Mononuclear cell (primary cell): ENCODE measurements around the gene ZNF701. TPM values are rescaled to one million over a fixed set of nuclear protein-coding genes. Genes with fewer than 3 reads are reported as not detected.
"Not testable (repeated sequence)": the region's sequence is repeated elsewhere in the genome, so short reads cannot be mapped to it uniquely, and the experiment has no call there.

Experiments
- H3K27me3 ChIP-seq: 2 replicates; pipeline ENCODE4 v1.6.0; 2011; ENCODE audit warnings: low read length, control low read depth; ENCODE audit not compliant: insufficient read depth
- H3K4me1 ChIP-seq: 2 replicates; pipeline ENCODE4 v1.5.1; 2011; ENCODE audit warnings: mild to moderate bottlenecking, low read length, control low read depth; ENCODE audit not compliant: insufficient read depth
- H3K4me3 ChIP-seq: 2 replicates; pipeline ENCODE4 v1.5.1; 2011; ENCODE audit warnings: mild to moderate bottlenecking, low read length, moderate library complexity
- H3K9me3 ChIP-seq: 2 replicates; pipeline ENCODE4 v1.5.1; 2011; ENCODE audit warnings: low read depth, mild to moderate bottlenecking, control low read depth, low read length
- total RNA-seq: library from RNA; depleted of rRNA; stranded (reverse); fragments of >200 nt; gene quantifications from one replicate; pipeline ENCODE4 v1.2.3, GENCODE V29; 2012

The ZNF701 gene
- total RNA-seq, 1 donor = 9.3 TPM

- Histone ChIP-seq H3K4me1 (peaks cover 16% of the 10 kb centered on the region), H3K9me3 (peaks cover 12% of the 10 kb centered on the region), H3K4me3 (no peak overlapping the region), H3K27me3 (no peaks in the 10 kb centered on the region)
These were observed 29.2 kb downstream of the ZNF701 start for GRCh38 chr19:52599241-52599640.

- Histone ChIP-seq H3K4me3 (peak overlapping the region; percentile 87), H3K4me1 (peaks cover 16% of the 10 kb centered on the region), H3K27me3 (no peaks in the 10 kb centered on the region), H3K9me3 (peaks cover 14% of the 10 kb centered on the region)
These were observed 30.5 kb downstream of the ZNF701 start for GRCh38 chr19:52600639-52601024.

GRCh38 chr19:52601025-52601973 lies 31.2 kb downstream of the ZNF701 start:
- H3K4me1 ChIP-seq = peaks cover 16% of the 10 kb centered on the region
- no peaks in the 10 kb centered on the region for H3K27me3 ChIP-seq
- peaks cover 17% of the 10 kb centered on the region for H3K9me3 ChIP-seq
- peak overlapping the region; percentile 87 for H3K4me3 ChIP-seq

- Histone ChIP-seq H3K9me3 (peaks cover 17% of the 10 kb centered on the region), H3K4me1 (peaks cover 16% of the 10 kb centered on the region), H3K4me3 (peak overlapping the region; percentile 87)
These were observed 31.9 kb downstream of the ZNF701 start for GRCh38 chr19:52601974-52602366.

GRCh38 chr19:52602941-52603340 lies 32.9 kb downstream of the ZNF701 start:
- H3K4me1 ChIP-seq = peaks cover 16% of the 10 kb centered on the region
- H3K9me3 ChIP-seq = peaks cover 15% of the 10 kb centered on the region
- no peaks in the 10 kb centered on the region for H3K27me3 ChIP-seq
- H3K4me3 ChIP-seq = no peak overlapping the region

More at GRCh38 chr19:52601974-52602366, 31.9 kb downstream of the ZNF701 start:
- not testable (repeated sequence) for H3K27me3 ChIP-seq

GRCh38 chr19:52603558-52604207 lies 33.6 kb downstream of the ZNF701 start:
- Histone ChIP-seq H3K9me3 (peaks cover 15% of the 10 kb centered on the region), H3K4me1 (peaks cover 16% of the 10 kb centered on the region), H3K27me3 (no peaks in the 10 kb centered on the region), H3K4me3 (no peak overlapping the region)

- Histone ChIP-seq H3K27me3 (no peaks in the 10 kb centered on the region), H3K4me1 (no peaks in the 10 kb centered on the region), H3K9me3 (peaks cover 41% of the 10 kb centered on the region), H3K4me3 (no peak overlapping the region)
These were observed 43.3 kb downstream of the ZNF701 start for GRCh38 chr19:52613299-52613906.

GRCh38 chr19:52621376-52621775 lies 51.3 kb downstream of the ZNF701 start:
- H3K4me3 ChIP-seq = no peak overlapping the region
- no peaks in the 10 kb centered on the region for H3K27me3 ChIP-seq
- H3K4me1 ChIP-seq = no peaks in the 10 kb centered on the region
- H3K9me3 ChIP-seq = no peaks in the 10 kb centered on the region

GRCh38 chr19:52622261-52622660 lies 52.2 kb downstream of the ZNF701 start:
- Histone ChIP-seq H3K4me3 (no peak overlapping the region), H3K9me3 (no peaks in the 10 kb centered on the region), H3K27me3 (no peaks in the 10 kb centered on the region), H3K4me1 (no peaks in the 10 kb centered on the region)

GRCh38 chr19:52626915-52627314 lies 56.8 kb downstream of the ZNF701 start:
- Histone ChIP-seq H3K4me1 (no peaks in the 10 kb centered on the region), H3K9me3 (no peaks in the 10 kb centered on the region), H3K27me3 (no peaks in the 10 kb centered on the region), H3K4me3 (no peak overlapping the region)

GRCh38 chr19:52627441-52627840 lies 57.4 kb downstream of the ZNF701 start:
- H3K4me1 ChIP-seq, H3K27me3 ChIP-seq, H3K9me3 ChIP-seq, H3K4me3 ChIP-seq: not testable (repeated sequence)

- no peaks in the 10 kb centered on the region for H3K9me3 ChIP-seq
- no peaks in the 10 kb centered on the region for H3K27me3 ChIP-seq
- no peak overlapping the region for H3K4me3 ChIP-seq
- H3K4me1 ChIP-seq = peaks cover 18% of the 10 kb centered on the region
These were observed 65.9 kb downstream of the ZNF701 start for GRCh38 chr19:52635786-52636570.
